Peyer's patch (tissue), 4 donors: ENCODE data around the gene NCOA6.

ENCODE experiments used
- POLR2A ChIP-seq, 2 donors: fragments of 450-650 bp; IDR thresholded peaks; one replicate each; pipeline ENCODE4 v1.5.1; 2017; ENCODE audit warnings: antibody characterized with exemption in 2 of 2, mild to moderate bottlenecking in 2 of 2, moderate library complexity in 2 of 2
- TF ChIP-seq, protein P1 (sequence below), 6 experiments: fragments of 450-650 bp in 4 of 6; fragments of 200-600 bp in 2 of 6; sonication (generic) in 1 of 6; IDR thresholded peaks; one replicate each; pipeline ENCODE4 v1.5.1; 2017 to 2019; ENCODE audit warnings: antibody characterized with exemption in 6 of 6, mild to moderate bottlenecking in 3 of 6, moderate library complexity in 1 of 6

DNA sequence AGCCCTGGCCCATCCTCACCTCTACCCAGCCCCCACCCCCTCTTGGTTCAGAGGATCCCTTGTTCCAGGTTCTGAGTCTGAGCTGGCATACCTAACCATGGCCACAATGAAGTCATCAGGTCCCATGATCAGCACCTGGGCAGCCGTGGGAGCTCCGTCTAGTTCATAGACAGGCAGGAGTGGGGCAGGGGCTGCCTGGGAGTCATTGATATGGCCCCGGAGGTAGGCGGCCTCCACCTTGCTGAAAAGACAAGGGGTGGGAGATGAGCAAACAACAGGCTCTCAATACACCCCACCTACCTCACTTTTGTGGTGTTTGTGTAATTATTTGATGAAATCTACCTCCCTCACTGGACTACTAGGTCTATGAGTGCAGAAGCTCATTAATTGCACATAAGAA lies 26.8 kb upstream of the NCOA6 start:
- TF ChIP-seq, protein P1, sequence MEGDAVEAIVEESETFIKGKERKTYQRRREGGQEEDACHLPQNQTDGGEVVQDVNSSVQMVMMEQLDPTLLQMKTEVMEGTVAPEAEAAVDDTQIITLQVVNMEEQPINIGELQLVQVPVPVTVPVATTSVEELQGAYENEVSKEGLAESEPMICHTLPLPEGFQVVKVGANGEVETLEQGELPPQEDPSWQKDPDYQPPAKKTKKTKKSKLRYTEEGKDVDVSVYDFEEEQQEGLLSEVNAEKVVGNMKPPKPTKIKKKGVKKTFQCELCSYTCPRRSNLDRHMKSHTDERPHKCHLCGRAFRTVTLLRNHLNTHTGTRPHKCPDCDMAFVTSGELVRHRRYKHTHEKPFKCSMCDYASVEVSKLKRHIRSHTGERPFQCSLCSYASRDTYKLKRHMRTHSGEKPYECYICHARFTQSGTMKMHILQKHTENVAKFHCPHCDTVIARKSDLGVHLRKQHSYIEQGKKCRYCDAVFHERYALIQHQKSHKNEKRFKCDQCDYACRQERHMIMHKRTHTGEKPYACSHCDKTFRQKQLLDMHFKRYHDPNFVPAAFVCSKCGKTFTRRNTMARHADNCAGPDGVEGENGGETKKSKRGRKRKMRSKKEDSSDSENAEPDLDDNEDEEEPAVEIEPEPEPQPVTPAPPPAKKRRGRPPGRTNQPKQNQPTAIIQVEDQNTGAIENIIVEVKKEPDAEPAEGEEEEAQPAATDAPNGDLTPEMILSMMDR (IDR thresholded peaks at IDR 0.05) = no peak
- TF ChIP-seq POLR2A (IDR thresholded peaks at IDR 0.05) = no peak
